OCI-LY3 (cell line): ENCODE results near the gene ZFTA.

ENCODE experiments used
- CTCF ChIP-seq: fragments of 200-600, 300-600 bp; sonication (generic); IDR thresholded peaks from 2 replicates; pipeline ENCODE4 v1.5.1; 2014; ENCODE audit warnings: antibody characterized with exemption, low read length, low read depth
- EZH2phosphoT487 ChIP-seq: fragments of 200-600 bp; shearing (Covaris generic); IDR thresholded peaks from 2 replicates; pipeline ENCODE4 v1.6.1; 2018; ENCODE audit warnings: antibody characterized with exemption, mixed run types, low read depth

- TF ChIP-seq CTCF (no peak), EZH2phosphoT487 (no peak)
These were observed 6.6 kb upstream of the ZFTA start for GRCh38 chr11:63775191-63775590.
